K562 (cell line): Measurements from ENCODE around the gene RNF43. TPM values are rescaled to one million over a fixed set of nuclear protein-coding genes. Genes with fewer than 3 reads are reported as not detected.

ENCODE experiments used
- HDAC8 ChIP-seq: fragments of 450-650 bp; IDR thresholded peaks from 2 replicates; pipeline ENCODE4 v1.6.1; 2016; ENCODE audit warnings: mild to moderate bottlenecking, missing genetic modification characterization, moderate library complexity, missing compliant biosample characterization
- HDGF ChIP-seq: fragments of 450-650 bp; IDR thresholded peaks from 2 replicates; pipeline ENCODE4 v1.6.1; 2016
- NBN ChIP-seq: fragments of 450-650 bp; IDR thresholded peaks from 2 replicates; pipeline ENCODE4 v1.6.1; 2016; ENCODE audit warnings: low read depth, mild to moderate bottlenecking
- PHF20 ChIP-seq: fragments of 450-650 bp; IDR thresholded peaks from 2 replicates; pipeline ENCODE4 v1.6.1; 2018; ENCODE audit not compliant: partially characterized antibody
- ZNF24 ChIP-seq: fragments of 450-650 bp; IDR thresholded peaks from 2 replicates; pipeline ENCODE4 v1.6.1; 2016
- ZNF395 ChIP-seq: fragments of 200-800 bp; sonication (Bioruptor generic); IDR thresholded peaks from 2 replicates; pipeline ENCODE4 v1.6.1; 2017; ENCODE audit warnings: missing genetic modification characterization, missing compliant biosample characterization
- ZNF592 ChIP-seq: fragments of 450-650 bp; IDR thresholded peaks from 2 replicates; pipeline ENCODE4 v1.6.1; 2017; ENCODE audit warnings: antibody characterized with exemption, mild to moderate bottlenecking
- polyA plus RNA-seq, 8 experiments: library from polyadenylated mRNA; depleted of rRNA in 4 of 8; stranded (reverse) in 5 of 8; unstranded in 3 of 8; fragments of >200 nt; fragmentation: Nextera tagmentation in 2 of 8; fragmentation: Illumina TruSeq in 1 of 8; extraction: Ambion mirVana in 2 of 8; extraction: Trizol in 1 of 8; gene quantifications; 2 replicates each; pipeline versions ENCODE4 v1.2.1 to v1.2.3, GENCODE V29; 2011 to 2014; ENCODE audit warnings: inconsistent platforms in 1 of 8, missing spikeins in 1 of 8
- total RNA-seq, 7 experiments: library from RNA; depleted of rRNA in 6 of 7; stranded (reverse); fragments of >200 nt in 6 of 7; fragmentation: Illumina TruSeq in 2 of 7; extraction: Trizol in 2 of 7; gene quantifications; 2 replicates each; pipeline versions ENCODE4 v1.2.1 to v1.2.3, GENCODE V29; 2011 to 2021; ENCODE audit warnings: low replicate concordance in 1 of 7

Gene RNF43
- total and polyA plus RNA-seq, 9 of the 15 experiments (the other 6 are each of a cell fraction or from before 2014, with no cell fraction given): 0.29 to 2.7 (median 1.4) TPM

GRCh38 chr17:58417300-58418092 lies at the start of gene RNF43 (continued):
- no peak for TF ChIP-seq ZNF395
- TF ChIP-seq ZNF592: 0 out of 2 replicates have a peak, but pooled peaks have one; percentile 28
- TF ChIP-seq HDGF: peak; percentile 54; the same call in 1 of the 2 replicates
- TF ChIP-seq ZNF24: peak; percentile 60
- TF ChIP-seq HDAC8 (tag): no peak
- TF ChIP-seq NBN: peak; percentile 82
- no peak for TF ChIP-seq PHF20
